Measurements from ENCODE around the gene DES. TPM values are rescaled to one million over a fixed set of nuclear protein-coding genes. Genes with fewer than 3 reads are reported as not detected.
A peak's percentile ranks its signal among the peaks of the same experiment; 100 is the strongest.

DES gene
- total RNA-seq, 1 donor from 2014 or later, result 19.8 TPM

DNA sequence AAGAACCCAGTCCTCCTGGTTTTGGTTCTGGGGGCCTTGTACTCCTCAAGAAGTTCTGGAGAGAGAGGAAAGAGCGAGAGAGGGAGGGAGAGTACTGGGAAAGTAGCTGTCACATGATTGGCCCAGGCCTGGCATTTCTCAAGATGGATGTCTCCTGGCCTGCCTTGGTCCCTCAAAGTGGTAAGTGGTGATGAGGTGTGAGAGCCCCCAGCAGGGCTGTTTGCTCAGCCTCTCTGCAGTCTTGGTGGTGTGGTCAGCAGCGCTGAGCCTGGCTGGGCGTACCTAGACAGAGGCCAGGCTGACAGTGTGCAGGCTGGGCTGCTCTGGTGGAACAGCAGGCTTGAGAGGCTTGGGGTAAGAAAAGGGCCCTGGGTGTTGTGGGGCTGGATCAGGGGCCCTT, 19.0 kb downstream of the DES start:
- Mint-ChIP-seq H3K36me3 (ENCODE audit: low read depth) (no peaks in the 10 kb centered on the region), H3K4me1 (ENCODE audit: low read depth) (peaks cover 11% of the 10 kb centered on the region), H3K9me3 (ENCODE audit: low read depth) (no peaks in the 10 kb centered on the region), H3K4me3 (ENCODE audit: unreplicated experiment) (no peak overlapping the region), H3K27ac (ENCODE audit: unreplicated experiment) (no peak overlapping the region), H3K27me3 (ENCODE audit: low read depth) (no peaks in the 10 kb centered on the region)
- no peak for DNase-seq (ENCODE audit: low spot score)
- TF ChIP-seq, protein P1, sequence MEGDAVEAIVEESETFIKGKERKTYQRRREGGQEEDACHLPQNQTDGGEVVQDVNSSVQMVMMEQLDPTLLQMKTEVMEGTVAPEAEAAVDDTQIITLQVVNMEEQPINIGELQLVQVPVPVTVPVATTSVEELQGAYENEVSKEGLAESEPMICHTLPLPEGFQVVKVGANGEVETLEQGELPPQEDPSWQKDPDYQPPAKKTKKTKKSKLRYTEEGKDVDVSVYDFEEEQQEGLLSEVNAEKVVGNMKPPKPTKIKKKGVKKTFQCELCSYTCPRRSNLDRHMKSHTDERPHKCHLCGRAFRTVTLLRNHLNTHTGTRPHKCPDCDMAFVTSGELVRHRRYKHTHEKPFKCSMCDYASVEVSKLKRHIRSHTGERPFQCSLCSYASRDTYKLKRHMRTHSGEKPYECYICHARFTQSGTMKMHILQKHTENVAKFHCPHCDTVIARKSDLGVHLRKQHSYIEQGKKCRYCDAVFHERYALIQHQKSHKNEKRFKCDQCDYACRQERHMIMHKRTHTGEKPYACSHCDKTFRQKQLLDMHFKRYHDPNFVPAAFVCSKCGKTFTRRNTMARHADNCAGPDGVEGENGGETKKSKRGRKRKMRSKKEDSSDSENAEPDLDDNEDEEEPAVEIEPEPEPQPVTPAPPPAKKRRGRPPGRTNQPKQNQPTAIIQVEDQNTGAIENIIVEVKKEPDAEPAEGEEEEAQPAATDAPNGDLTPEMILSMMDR (IDR thresholded peaks at IDR 0.05), result no peak

DNA sequence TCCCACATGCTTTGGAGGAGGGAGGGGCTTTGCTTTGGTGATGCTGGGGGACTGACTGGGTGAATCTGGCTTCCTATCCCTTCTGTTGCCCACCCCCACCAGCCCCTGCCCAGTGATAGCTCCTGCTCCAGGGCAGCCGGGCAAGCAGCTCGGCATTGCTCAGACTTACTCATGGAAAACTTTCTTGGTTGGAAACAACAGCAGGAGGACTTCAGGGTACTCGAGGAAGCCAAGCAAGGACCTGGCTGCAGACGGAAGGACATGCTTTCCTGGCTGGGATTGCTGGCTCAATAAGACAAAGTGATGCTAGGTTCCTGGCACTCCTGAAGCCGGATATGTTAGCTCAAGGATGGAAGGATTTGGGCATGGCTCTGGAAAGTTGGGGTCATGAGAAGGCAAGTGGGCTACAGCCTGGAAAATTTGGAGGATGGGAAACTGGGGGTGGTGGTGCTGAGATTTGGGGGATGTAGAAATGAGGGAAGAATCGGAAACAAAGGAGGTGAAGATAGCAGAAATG, 19.6 kb downstream of the DES start:
- TF ChIP-seq, protein P1 (IDR thresholded peaks at IDR 0.05), result no peak

DNA sequence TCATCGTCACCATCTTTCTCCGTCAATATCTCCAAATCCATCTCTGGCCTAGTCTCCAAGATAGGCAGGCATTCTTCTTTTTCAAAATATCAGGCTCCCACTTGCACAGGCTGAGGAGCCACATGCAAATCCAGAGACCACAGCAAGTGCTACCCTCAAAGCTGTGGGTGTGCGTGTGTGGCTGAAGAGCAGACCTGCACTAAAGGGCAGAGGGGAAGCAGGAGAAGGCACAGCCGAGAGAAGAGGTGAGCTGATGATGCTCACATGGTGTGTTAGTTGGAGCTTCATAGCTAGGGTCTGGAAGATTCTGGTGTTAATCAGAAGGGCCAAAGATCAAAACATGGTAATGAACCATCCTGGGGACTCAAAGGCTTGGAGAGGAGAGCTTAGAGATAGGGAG, 20.3 kb downstream of the DES start:
- Mint-ChIP-seq H3K36me3 (ENCODE audit: low read depth) (no peaks in the 10 kb centered on the region), H3K27me3 (ENCODE audit: low read depth) (no peaks in the 10 kb centered on the region), H3K9me3 (ENCODE audit: low read depth) (no peaks in the 10 kb centered on the region), H3K27ac (ENCODE audit: unreplicated experiment) (no peak overlapping the region), H3K4me1 (ENCODE audit: low read depth) (peaks cover 23% of the 10 kb centered on the region), H3K4me3 (ENCODE audit: unreplicated experiment) (no peak overlapping the region)
- DNase-seq (ENCODE audit: low spot score), result no peak
- TF ChIP-seq, protein P1 (IDR thresholded peaks at IDR 0.05), result no peak

More for the DNA sequence above, 19.6 kb downstream of the DES start:
- Mint-ChIP-seq H3K27me3 (ENCODE audit: low read depth) (no peaks in the 10 kb centered on the region), H3K27ac (ENCODE audit: unreplicated experiment) (no peak overlapping the region), H3K4me1 (ENCODE audit: low read depth) (peaks cover 16% of the 10 kb centered on the region), H3K4me3 (ENCODE audit: unreplicated experiment) (no peak overlapping the region), H3K9me3 (ENCODE audit: low read depth) (no peaks in the 10 kb centered on the region), H3K36me3 (ENCODE audit: low read depth) (no peaks in the 10 kb centered on the region)
- DNase-seq (ENCODE audit: low spot score), result no peak

DNA sequence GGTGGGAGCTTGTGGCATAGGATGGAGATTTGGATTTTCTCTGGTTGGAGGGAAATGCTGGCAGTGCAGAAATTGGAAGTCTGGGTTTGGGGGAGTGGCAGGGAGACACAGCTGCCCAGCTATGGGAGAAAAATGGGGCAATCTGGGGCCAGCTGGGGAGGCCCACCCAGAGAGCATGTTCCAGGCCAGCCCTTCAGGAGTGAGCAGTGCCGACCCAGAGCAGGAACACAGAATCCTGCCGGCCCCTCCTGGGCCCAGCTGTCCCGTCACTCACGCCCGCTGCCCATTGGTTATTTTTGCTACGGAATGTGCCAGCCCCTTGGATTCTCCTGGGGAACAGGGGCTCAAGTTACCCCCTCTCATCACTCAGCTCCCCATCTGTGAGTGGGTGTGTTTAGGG, 21.3 kb downstream of the DES start:
- no peaks in the 10 kb centered on the region for H3K27me3 Mint-ChIP-seq (ENCODE audit: low read depth)
- no peak overlapping the region for H3K27ac Mint-ChIP-seq (ENCODE audit: unreplicated experiment)
- TF ChIP-seq, protein P1 (IDR thresholded peaks at IDR 0.05), result no peak
- H3K4me1 Mint-ChIP-seq (ENCODE audit: low read depth), result peaks cover 28% of the 10 kb centered on the region
- H3K4me3 Mint-ChIP-seq (ENCODE audit: unreplicated experiment), result no peak overlapping the region
- no peaks in the 10 kb centered on the region for H3K36me3 Mint-ChIP-seq (ENCODE audit: low read depth)
- H3K9me3 Mint-ChIP-seq (ENCODE audit: low read depth), result no peaks in the 10 kb centered on the region
- no peak for DNase-seq (ENCODE audit: low spot score)

DNA sequence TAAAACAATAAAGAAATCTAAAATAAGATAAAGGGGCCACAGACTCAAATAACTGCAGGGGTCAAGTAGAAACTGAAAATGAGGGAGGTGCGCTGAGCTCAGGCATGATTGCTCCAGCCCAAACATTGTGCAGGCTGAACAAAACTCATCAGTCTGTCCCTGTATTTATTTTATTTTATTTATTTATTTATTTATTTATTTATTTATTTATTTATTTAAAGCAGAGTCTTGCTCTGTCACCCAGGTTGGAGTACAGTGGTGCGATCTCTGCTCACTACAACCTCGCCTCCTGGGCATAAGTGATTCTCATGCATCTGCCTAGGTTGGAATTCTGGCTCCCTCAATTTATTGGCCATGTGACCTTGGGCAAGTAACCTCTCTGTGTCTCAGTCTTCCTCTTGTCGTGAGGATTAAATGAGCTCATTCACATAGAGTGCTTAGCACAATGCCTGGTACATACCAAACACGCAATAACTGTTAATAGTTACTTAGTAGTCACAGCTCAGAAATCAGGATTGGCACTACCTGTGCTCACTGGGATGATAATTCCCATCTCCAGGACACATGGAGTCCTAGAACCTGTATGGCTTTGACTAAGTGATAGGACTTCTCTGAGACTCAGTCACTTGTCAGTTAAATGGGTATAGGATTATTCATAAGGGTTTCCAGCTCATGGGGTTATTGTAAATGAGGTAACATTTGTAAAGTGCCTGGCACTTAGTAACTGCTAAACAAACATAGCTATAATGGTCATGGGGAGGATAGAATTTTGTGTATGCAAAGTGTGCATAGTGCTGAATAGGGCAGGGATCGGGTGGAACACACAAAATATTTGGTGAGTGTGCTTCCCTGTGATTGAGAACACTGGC, 22.4 kb downstream of the DES start:
- no peaks in the 10 kb centered on the region for H3K9me3 Mint-ChIP-seq (ENCODE audit: low read depth)
- TF ChIP-seq, protein P1 (IDR thresholded peaks at IDR 0.05), result no peak
- no peaks in the 10 kb centered on the region for H3K36me3 Mint-ChIP-seq (ENCODE audit: low read depth)
- H3K27me3 Mint-ChIP-seq (ENCODE audit: low read depth), result no peaks in the 10 kb centered on the region
- no peak for DNase-seq (ENCODE audit: low spot score)
- H3K27ac Mint-ChIP-seq (ENCODE audit: unreplicated experiment), result peak overlapping the region; percentile 86
- peak overlapping the region; percentile 91 for H3K4me3 Mint-ChIP-seq (ENCODE audit: unreplicated experiment)
- H3K4me1 Mint-ChIP-seq (ENCODE audit: low read depth), result peaks cover 38% of the 10 kb centered on the region
